ENCODE measurements around the gene CCDC9B. TPM values are rescaled to one million over a fixed set of nuclear protein-coding genes. Genes with fewer than 3 reads are reported as not detected.

CCDC9B gene
- total RNA-seq, 1 donor from 2014 or later: 0.41 TPM

DNA sequence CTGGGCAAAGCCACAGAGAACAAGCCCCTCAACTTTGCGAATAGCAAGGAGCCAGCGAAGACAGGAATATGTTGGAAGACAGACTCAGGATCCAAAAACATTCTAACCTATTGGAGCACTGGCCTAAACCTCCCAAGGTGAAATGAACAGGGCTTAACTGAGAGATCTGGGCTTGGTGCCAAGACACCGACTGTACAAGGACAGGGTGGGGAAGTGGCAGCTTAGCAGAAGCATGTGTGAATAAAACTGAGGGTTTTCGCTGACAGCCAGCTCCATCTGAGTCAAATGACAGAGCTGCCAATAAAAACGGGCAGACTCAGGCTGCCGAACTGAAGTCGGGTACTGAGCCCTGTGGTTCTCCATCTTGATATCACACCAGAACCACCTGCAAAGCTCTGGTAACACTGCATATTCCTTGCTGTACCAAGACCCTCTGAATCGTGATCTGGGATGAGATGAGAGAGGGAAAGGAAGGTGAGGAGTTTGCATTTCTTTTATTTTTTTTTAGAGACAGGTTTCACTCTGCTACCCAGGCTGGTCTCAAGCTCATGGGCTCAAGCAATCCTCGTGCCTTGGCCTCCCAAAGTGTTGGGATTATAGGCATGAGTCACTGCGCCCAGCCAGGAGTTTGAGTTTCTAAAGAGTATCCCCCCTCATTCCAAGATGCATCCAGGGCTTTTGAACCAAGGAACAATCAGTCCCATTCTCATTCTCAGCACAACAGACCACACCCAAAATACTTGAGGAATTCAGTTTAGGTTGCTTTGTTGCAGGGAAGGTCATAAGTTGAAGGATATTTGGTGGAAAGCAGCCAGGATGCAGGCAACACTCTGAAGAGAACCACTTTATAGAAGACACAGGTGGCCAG lies 27.0 kb downstream of the CCDC9B start:
- Mint-ChIP-seq H3K27me3 (ENCODE audit: low read depth) (peaks cover 45% of the 10 kb centered on the region), H3K9me3 (no peaks in the 10 kb centered on the region), H3K4me3 (ENCODE audit: low read depth) (no peak overlapping the region), H3K27ac (no peak overlapping the region), H3K4me1 (ENCODE audit: low read depth) (peaks cover 14% of the 10 kb centered on the region), H3K36me3 (ENCODE audit: low read depth) (no peaks in the 10 kb centered on the region)
- intact Hi-C loops (cut with micrococcal nuclease): no loop called here
- DNase-seq (ENCODE audit: low spot score): no peak

DNA sequence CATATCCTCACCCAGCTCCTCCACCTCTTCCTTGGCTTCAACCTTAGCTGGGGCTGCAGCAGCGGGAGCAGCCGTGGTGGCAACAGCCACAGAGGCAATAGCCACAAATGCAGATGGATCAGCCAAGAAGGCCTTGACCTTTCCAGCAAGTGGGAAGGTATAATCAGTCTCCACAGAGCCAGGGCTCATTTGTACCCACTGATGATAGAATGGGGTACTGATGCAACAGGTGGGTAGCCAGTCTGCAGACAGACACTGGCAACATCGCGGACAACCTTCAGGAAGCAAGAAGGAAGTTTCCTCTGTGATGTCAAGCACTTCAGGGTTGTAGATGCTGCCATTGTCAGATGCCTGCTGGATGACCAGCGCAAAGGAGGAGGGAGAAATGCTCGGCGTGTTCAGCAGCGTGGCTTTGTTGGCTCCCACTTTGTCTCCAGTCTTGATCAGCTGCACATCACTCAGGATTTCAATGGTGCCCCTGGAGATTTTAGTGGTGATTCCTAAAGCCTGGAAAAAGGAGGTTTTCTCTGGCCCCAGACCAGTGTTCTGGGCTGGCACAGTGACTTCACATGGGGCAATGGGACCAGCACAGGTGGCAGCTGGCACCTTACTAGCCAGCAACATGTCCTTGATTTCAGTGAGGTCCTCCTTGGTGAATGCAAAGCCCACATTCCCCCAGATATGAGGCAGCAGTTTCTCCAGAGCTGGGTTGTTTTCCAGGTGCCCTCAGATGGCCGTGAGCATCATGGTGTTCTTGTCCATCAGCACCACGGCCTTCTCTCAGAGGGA lies 28.2 kb downstream of the CCDC9B start:
- H3K9me3 Mint-ChIP-seq: no peaks in the 10 kb centered on the region
- no peak overlapping the region for H3K4me3 Mint-ChIP-seq (ENCODE audit: low read depth)
- H3K27ac Mint-ChIP-seq: no peak overlapping the region
- peaks cover 16% of the 10 kb centered on the region for H3K4me1 Mint-ChIP-seq (ENCODE audit: low read depth)
- peaks cover 42% of the 10 kb centered on the region for H3K27me3 Mint-ChIP-seq (ENCODE audit: low read depth)
- H3K36me3 Mint-ChIP-seq (ENCODE audit: low read depth): no peaks in the 10 kb centered on the region
- no peak for DNase-seq (ENCODE audit: low spot score)
- intact Hi-C loops (cut with micrococcal nuclease): no loop called here

DNA sequence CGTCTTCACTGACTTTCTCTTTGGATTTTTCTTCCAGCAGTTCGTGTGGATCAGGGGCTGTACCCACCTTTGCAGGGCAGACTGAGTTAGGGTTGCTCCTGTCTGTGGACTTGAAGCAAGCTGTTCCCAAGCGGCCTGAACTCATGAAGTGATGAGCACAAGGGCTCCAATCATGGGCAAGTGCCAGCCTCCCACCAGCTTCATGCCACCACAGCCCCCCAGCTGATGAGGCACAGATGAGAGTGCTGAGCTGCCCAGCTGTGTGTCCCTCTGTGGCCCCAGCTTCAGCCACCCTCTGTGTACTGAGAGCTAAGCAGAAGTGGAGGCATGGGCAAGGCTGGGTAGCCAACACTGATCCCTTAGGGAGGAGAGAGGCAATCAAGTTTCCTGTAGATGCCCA lies 29.7 kb downstream of the CCDC9B start:
- intact Hi-C loops (cut with micrococcal nuclease): loop anchor here (1.0 kb wide), 1 partner anchor 32 kb away; no protein-coding TSS in a partner anchor
- no peaks in the 10 kb centered on the region for H3K9me3 Mint-ChIP-seq
- no peak overlapping the region for H3K27ac Mint-ChIP-seq
- peaks cover 31% of the 10 kb centered on the region for H3K27me3 Mint-ChIP-seq (ENCODE audit: low read depth)
- DNase-seq (ENCODE audit: low spot score): no peak
- H3K4me3 Mint-ChIP-seq (ENCODE audit: low read depth): no peak overlapping the region
- peaks cover 24% of the 10 kb centered on the region for H3K4me1 Mint-ChIP-seq (ENCODE audit: low read depth)
- no peaks in the 10 kb centered on the region for H3K36me3 Mint-ChIP-seq (ENCODE audit: low read depth)

DNA sequence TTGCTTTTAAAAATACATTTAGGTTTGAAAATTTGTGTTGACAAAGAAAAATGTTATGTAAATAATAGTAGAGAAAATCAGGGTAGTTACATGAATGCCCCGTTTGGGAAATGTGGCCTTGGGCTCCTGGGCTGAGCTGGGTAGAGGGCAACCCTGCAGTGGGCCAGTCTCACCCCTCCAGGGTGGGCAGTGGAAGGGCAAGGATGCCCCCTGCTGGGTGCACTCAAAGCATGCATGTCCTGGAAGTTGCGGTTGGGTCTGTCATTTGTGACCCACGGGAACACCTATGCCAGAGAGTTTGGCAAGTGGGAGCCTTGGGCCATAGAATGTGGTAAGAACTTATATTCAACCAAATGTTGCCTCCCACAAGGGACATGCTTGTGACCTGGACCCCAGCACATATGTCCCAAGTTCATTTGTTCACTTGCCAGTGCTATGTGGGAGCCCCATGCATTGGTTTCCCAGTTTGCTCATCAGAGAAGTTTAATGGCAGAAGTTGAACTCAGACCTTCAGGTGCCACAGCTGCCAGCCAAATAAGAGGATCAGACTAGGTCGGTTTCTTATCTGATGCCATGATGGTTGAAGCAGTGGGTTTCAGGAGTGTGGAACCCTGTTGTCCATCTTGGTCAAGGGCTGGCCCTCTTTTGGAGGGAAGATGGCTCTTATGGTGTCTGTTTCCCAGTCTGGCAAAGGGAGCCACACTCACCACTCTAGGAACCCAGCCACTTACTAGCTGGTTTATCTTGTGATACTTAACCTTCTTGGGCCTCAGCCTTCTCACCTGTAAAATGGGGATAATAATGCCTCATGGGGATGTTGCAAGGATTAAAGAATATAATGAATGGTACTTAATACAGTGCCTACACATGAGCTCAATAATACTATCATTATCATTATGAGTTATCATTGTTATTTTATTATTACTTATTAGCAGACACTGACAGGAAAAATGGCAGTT lies 30.5 kb downstream of the CCDC9B start:
- H3K27ac Mint-ChIP-seq: peak overlapping the region; percentile 21
- no peaks in the 10 kb centered on the region for H3K36me3 Mint-ChIP-seq (ENCODE audit: low read depth)
- intact Hi-C loops (cut with micrococcal nuclease): loop anchor here (1.0 kb wide), 1 partner anchor 31 kb away; no protein-coding TSS in a partner anchor
- H3K9me3 Mint-ChIP-seq: no peaks in the 10 kb centered on the region
- peak overlapping the region; percentile 64 for H3K4me3 Mint-ChIP-seq (ENCODE audit: low read depth)
- DNase-seq (ENCODE audit: low spot score): peak; percentile 48
- peaks cover 26% of the 10 kb centered on the region for H3K4me1 Mint-ChIP-seq (ENCODE audit: low read depth)
- H3K27me3 Mint-ChIP-seq (ENCODE audit: low read depth): peaks cover 24% of the 10 kb centered on the region

DNA sequence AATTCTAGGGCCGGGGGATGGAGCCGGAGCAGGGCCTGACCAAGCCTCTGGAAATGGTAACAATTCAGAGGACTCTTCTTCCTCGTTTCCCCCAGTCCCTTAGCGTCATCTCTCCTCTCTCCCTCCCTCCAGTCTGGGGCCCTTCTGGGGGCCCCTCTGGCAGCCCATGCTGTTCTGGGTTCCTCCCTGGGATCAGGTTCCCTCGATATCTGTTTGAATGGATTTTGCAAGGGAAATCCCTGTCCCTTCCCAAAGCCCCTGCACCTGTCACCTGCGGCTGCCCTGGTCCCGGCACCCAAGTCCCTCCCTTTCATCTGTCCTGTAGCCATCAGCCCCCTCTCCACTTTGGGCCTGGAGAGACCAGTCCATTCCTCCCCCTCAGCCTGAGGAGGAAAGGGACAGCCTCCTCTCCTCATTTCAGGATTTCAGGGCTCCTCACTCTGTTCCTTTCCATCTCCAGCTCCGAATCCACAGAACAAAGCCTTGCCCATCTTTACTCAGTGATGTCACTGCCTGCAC lies 31.3 kb downstream of the CCDC9B start:
- H3K36me3 Mint-ChIP-seq (ENCODE audit: low read depth): no peaks in the 10 kb centered on the region
- H3K4me1 Mint-ChIP-seq (ENCODE audit: low read depth): peaks cover 29% of the 10 kb centered on the region
- intact Hi-C loops (cut with micrococcal nuclease): loop anchor here (10.0 kb wide), 1 partner anchor 685 kb away; no protein-coding TSS in a partner anchor
- peaks cover 23% of the 10 kb centered on the region for H3K27me3 Mint-ChIP-seq (ENCODE audit: low read depth)
- no peak for DNase-seq (ENCODE audit: low spot score)
- H3K9me3 Mint-ChIP-seq: no peaks in the 10 kb centered on the region
- H3K4me3 Mint-ChIP-seq (ENCODE audit: low read depth): peak overlapping the region; percentile 90
- peak overlapping the region; percentile 97 for H3K27ac Mint-ChIP-seq

DNA sequence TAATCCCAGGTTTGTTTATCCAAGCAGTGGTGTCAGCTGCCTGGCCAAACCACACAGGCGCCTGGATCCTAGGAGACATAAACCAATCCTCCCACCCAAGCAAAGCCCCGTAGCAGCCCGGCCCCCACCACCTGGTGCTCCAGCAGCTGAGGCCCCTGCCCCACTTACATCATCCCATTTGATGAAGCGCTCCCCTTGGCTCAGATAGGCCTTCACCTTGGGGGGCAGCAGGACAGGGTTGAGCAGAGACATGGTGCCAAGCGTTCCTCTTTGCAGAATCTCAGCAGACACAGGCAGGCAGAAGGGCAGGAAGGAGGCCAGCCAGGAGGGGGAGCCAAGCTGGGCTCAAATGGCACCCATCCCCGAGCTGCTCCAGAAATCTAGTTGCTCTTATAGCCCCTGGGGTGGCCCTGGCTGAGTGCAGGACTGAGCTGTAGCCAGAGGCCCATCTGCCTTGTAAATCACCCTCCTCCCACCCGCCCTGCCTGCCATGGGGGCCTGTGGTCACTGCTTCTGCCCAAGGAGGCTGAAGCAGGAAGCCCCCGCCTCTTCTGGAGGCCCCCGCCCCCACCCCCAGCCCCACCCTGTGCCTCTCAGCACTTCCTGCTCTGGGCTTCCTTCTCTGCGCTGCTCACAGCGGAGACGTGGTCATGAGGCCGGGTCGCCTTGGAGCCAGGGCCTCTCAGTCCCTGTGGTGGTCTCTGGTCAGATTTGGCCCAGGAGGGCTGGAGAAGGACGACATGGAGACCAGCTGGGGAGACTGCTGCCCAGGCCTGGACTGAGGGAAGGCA lies 33.1 kb downstream of the CCDC9B start, which contains the start of gene PLCB2:
TSS of gene PLCB2 (minus strand) at position 515 of the 791 bp plus-strand sequence. CDS start at position 252, 263 bp downstream.
- H3K27ac Mint-ChIP-seq: peak within 1 kb of the TSS; percentile 97
- peaks cover 28% of the 10 kb centered on the region for H3K4me1 Mint-ChIP-seq (ENCODE audit: low read depth)
- H3K9me3 Mint-ChIP-seq: no peaks in the 10 kb centered on the region
- H3K36me3 Mint-ChIP-seq (ENCODE audit: low read depth): peaks cover 11% of the 10 kb centered on the region
- H3K4me3 Mint-ChIP-seq (ENCODE audit: low read depth): peak within 1 kb of the TSS; percentile 90
- peaks cover 10% of the 10 kb centered on the region for H3K27me3 Mint-ChIP-seq (ENCODE audit: low read depth)
- DNase-seq (ENCODE audit: low spot score): peak; percentile 68
- intact Hi-C loops (cut with micrococcal nuclease): loop anchor here (1.0 to 10.0 kb wide), 2 partner anchors 14 to 683 kb away; no protein-coding TSS in a partner anchor

DNA sequence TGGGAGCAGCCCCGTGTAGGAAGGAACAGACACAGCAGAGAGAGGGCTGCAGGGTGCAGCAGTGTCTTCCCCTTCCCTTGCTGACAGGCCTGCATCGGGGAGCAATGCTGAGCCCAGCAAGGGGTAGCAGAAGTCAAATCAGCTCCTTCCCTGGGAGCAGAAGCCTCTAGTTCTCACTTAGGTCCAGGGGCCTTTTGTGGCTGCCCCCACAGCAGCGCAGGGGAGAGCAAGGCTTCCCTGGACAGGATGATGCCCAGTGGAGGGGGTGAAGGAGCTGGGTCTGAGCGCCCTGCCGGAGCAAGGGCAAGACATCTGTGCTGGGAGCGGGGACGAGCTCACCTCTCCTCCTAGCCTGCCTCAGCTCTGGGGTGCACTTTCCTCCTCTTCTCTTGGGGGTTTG lies 33.8 kb downstream of the CCDC9B start:
- H3K27me3 Mint-ChIP-seq (ENCODE audit: low read depth): peaks cover 5% of the 10 kb centered on the region

DNA sequence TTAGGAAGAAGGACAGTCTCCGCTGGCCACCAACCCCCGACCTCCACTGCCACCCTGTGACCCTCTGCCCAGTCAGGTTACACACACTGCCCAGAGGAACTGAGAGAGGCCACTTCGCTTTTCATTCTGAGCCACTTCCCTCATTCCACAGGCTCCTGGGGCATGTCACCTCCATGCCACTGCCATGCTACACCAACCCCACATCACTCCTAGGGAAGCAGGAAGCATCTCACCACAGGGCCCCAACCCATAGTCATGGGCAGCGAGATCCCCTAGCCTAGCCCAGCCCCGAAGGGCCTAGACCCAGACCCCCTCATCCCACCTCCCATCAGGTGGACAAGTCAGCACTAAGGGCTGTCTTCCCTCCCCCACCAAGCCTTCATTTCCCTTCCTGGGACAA lies 34.4 kb downstream of the CCDC9B start:
- peak overlapping the region; percentile 97 for H3K27ac Mint-ChIP-seq
- peaks cover 2% of the 10 kb centered on the region for H3K27me3 Mint-ChIP-seq (ENCODE audit: low read depth)
- H3K4me3 Mint-ChIP-seq (ENCODE audit: low read depth): peak overlapping the region; percentile 90
- DNase-seq (ENCODE audit: low spot score): no peak
- intact Hi-C loops (cut with micrococcal nuclease): loop anchor here (10.0 kb wide), 1 partner anchor 682 kb away; no protein-coding TSS in a partner anchor
- H3K36me3 Mint-ChIP-seq (ENCODE audit: low read depth): peaks cover 21% of the 10 kb centered on the region
- H3K4me1 Mint-ChIP-seq (ENCODE audit: low read depth): peaks cover 28% of the 10 kb centered on the region
- no peaks in the 10 kb centered on the region for H3K9me3 Mint-ChIP-seq

More for the DNA sequence above, 33.8 kb downstream of the CCDC9B start:
- Mint-ChIP-seq H3K9me3 (no peaks in the 10 kb centered on the region), H3K36me3 (ENCODE audit: low read depth) (peaks cover 16% of the 10 kb centered on the region), H3K27ac (peak overlapping the region; percentile 97), H3K4me3 (ENCODE audit: low read depth) (peak overlapping the region; percentile 90), H3K4me1 (ENCODE audit: low read depth) (peaks cover 28% of the 10 kb centered on the region)
- DNase-seq (ENCODE audit: low spot score): no peak
- intact Hi-C loops (cut with micrococcal nuclease): loop anchor here (1.0 to 10.0 kb wide), 2 partner anchors 14 to 682 kb away; no protein-coding TSS in a partner anchor

DNA sequence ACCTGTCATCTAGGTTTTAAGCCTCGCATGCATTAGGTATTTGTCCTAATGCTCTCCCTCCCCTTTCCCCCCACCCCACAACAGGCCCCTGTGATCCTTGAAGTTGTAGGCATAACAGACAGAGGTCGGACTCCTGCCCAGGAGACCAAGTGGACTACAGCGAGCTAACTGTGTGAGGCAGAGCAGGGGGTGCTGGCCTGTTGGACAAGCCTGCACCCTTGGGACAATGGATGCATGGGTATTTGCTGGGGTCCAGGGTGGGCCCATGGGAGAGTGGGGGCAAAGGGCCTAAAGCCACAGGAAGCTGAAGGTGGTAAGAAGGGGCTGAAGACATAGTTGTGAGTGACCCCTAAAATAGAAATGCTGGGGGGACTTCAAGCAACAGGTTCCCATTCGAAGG lies 35.5 kb downstream of the CCDC9B start:
- intact Hi-C loops (cut with micrococcal nuclease): loop anchor here (10.0 kb wide), 1 partner anchor 680 kb away; no protein-coding TSS in a partner anchor
- no peak for DNase-seq (ENCODE audit: low spot score)
- Mint-ChIP-seq H3K9me3 (peaks cover 3% of the 10 kb centered on the region), H3K36me3 (ENCODE audit: low read depth) (peaks cover 30% of the 10 kb centered on the region), H3K4me1 (ENCODE audit: low read depth) (peaks cover 28% of the 10 kb centered on the region), H3K27me3 (ENCODE audit: low read depth) (no peaks in the 10 kb centered on the region), H3K4me3 (ENCODE audit: low read depth) (no peak overlapping the region), H3K27ac (no peak overlapping the region)

DNA sequence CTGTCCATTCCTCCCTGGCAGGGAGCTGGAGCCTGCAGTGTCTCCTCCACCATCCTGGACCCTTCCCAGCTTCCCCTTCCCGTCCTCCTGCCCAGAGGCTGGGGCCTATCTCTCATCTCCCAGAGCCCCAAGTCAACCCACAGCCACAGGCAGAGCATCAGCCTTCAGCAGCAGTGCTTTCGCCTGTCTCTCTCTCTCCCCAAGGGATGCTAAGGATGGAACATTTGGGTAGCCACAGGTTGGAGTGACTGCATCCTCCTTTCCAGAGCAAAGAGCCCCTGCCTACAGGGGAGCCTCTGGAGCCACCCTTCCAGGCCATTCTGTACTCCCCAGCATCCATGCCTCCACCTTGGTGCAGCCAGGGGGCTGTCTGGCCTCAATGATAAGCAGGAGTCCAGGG lies 37.2 kb downstream of the CCDC9B start:
- intact Hi-C loops (cut with micrococcal nuclease): loop anchor here (10.0 kb wide), 1 partner anchor 679 kb away; no protein-coding TSS in a partner anchor
- H3K4me1 Mint-ChIP-seq (ENCODE audit: low read depth): peaks cover 18% of the 10 kb centered on the region
- H3K4me3 Mint-ChIP-seq (ENCODE audit: low read depth): no peak overlapping the region
- H3K27ac Mint-ChIP-seq: peak overlapping the region; percentile 38
- peaks cover 6% of the 10 kb centered on the region for H3K9me3 Mint-ChIP-seq
- no peaks in the 10 kb centered on the region for H3K27me3 Mint-ChIP-seq (ENCODE audit: low read depth)
- peaks cover 45% of the 10 kb centered on the region for H3K36me3 Mint-ChIP-seq (ENCODE audit: low read depth)
- DNase-seq (ENCODE audit: low spot score): no peak

DNA sequence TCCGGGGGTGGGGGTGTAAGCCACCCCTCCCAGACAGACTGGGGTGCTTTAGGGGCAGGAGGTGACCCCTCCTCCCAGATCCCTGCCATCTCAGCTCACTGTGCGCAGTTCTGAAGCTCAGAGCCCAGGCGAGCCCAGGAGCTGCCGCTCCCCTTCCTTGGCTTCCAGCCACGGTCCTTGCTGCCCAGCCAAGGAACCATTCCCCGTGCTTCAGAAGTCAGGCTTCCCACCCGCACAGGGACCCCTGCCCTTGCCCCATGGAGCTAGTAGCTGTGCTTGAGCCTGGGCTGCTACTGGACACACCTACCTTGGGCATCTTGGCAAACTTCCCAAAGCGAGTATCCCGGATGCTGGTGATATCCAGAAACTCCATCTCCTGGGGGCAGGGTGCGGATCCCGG lies 37.8 kb downstream of the CCDC9B start:
- H3K9me3 Mint-ChIP-seq: peaks cover 6% of the 10 kb centered on the region
- peaks cover 18% of the 10 kb centered on the region for H3K4me1 Mint-ChIP-seq (ENCODE audit: low read depth)
- DNase-seq (ENCODE audit: low spot score): no peak
- H3K36me3 Mint-ChIP-seq (ENCODE audit: low read depth): peaks cover 51% of the 10 kb centered on the region
- H3K27ac Mint-ChIP-seq: no peak overlapping the region
- intact Hi-C loops (cut with micrococcal nuclease): loop anchor here (10.0 kb wide), 1 partner anchor 678 kb away; no protein-coding TSS in a partner anchor
- H3K27me3 Mint-ChIP-seq (ENCODE audit: low read depth): no peaks in the 10 kb centered on the region
- no peak overlapping the region for H3K4me3 Mint-ChIP-seq (ENCODE audit: low read depth)

Measured in activated T-helper 2 cell treated with anti-CD3 and anti-CD28 coated beads, Interferon-gamma antibody, Interleukin-2, Interleukin-4, amounts not matched to agents 10 μg/mL and 5 μg/mL and 100 μg/mL, durations not matched to agents 14 hours and 24 hours and 36 hours (primary cell).